DND-41 (cell line): ENCODE data around the gene GPC5.

Experiments used
- CTCF ChIP-seq: IDR thresholded peaks from 2 replicates; pipeline ENCODE4 v1.5.1; 2012; ENCODE audit warnings: borderline replicate concordance, low read length, moderate library complexity, mild to moderate bottlenecking; ENCODE audit not compliant: poor library complexity, severe bottlenecking; ENCODE audit errors: extremely low read depth
- EZH2 ChIP-seq: IDR thresholded peaks from 3 replicates; pipeline ENCODE4 v1.6.1; 2012; ENCODE audit warnings: borderline replicate concordance, low read depth, mild to moderate bottlenecking, moderate library complexity, low read length, inconsistent platforms; ENCODE audit not compliant: severe bottlenecking

- TF ChIP-seq CTCF (no peak), EZH2 (no peak)
Measured at GRCh38 chr13:92721620-92722019, 1323.2 kb downstream of the GPC5 start.
